ENCODE results near the gene GZMM. TPM values are rescaled to one million over a fixed set of nuclear protein-coding genes. Genes with fewer than 3 reads are reported as not detected.
A peak's percentile ranks its signal among the peaks of the same experiment; 100 is the strongest.

GZMM gene
- total and polyA plus RNA-seq, 12 donors: 0.35 to 2.4 (median 1.2) TPM; not detected in 4

GRCh38 chr19:585551-586110 lies 41.8 kb downstream of the GZMM start:
- Histone ChIP-seq H3K27ac (peak overlapping the region in 2 of 5 donors; percentile 21 to 26), H3K36me3 (replicated peaks in 1 of 2) (peaks cover 0 to 24% of the 10 kb centered on the region in 2 donors), H3K27me3 (peaks cover 13% of the 10 kb centered on the region), H3K9me3 (replicated peaks in 1 of 3) (no peaks in the 10 kb centered on the region), H3K4me3 (no peak overlapping the region), H3K4me1 (replicated peaks in 1 of 2) (peaks cover 24 to 52% of the 10 kb centered on the region in 2 donors)
- TF ChIP-seq POLR2A (IDR thresholded peaks at IDR 0.05): no peak
- TF ChIP-seq CTCF (IDR thresholded peaks at IDR 0.05): no peak
- intact Hi-C loops (cut with DNase I): no loop called here
- DNase-seq: peak in 6 of 7 donors; percentile 60 to 76 (median 71)
- 37 to 55% (median 47%) methylated on average over 3 to 10 of the region's 10 CpGs for WGBS, 4 donors

DNA sequence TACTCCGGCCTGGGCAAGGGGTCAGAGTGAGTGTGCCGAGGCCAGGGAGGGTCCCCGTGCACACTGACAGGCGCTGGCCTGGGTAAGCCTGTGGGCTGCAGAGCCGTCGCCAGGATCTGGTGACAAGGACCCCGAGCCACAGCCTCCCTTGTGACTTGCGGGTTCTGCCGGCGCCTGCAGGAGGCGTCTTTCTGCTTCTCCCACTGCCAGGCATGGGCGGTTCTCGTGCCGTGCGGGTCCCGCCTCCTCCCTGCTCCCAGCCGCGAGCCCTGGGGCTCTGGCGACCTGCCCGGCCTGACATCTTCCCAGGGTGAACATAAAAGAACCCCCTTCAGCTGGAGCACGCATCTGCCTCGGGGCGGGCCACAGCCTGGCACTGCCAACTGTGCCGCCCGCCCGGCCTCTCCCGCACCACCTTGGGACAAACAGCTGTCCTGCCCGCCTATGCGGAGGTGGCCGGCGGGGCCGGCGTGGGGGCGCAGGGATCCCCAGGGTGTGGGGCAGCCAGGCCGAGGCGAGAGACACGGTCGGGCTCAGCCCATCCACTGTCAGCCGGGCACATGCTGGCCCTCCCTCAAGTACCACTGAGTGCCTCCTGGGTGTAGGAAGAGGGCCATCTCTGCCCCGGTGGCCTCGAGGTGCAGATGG lies 44.4 kb downstream of the GZMM start:
- peaks cover 7 to 43% of the 10 kb centered on the region in 2 donors for H3K4me1 ChIP-seq (replicated peaks in 1 of 2)
- H3K9me3 ChIP-seq (replicated peaks in 1 of 3): no peaks in the 10 kb centered on the region
- peak overlapping the region in 2 of 5 donors; percentile 29 to 34 for H3K27ac ChIP-seq
- no peak overlapping the region for H3K4me3 ChIP-seq
- H3K27me3 ChIP-seq: peaks cover 21% of the 10 kb centered on the region
- H3K36me3 ChIP-seq (replicated peaks in 1 of 2): peaks cover 0 to 3% of the 10 kb centered on the region in 2 donors
- intact Hi-C loops (cut with DNase I): no loop called here
- TF ChIP-seq CTCF (IDR thresholded peaks at IDR 0.05): peak; percentile 20 to 63 (median 58)
- no peak for TF ChIP-seq POLR2A (IDR thresholded peaks at IDR 0.05)
- peak; percentile 83 to 95 (median 91) for DNase-seq
- WGBS, 4 donors: 5 to 47% (median 10%) methylated on average over 3 to 41 of the region's 41 CpGs

- Histone ChIP-seq H3K9me3 (replicated peaks in 1 of 3) (no peaks in the 10 kb centered on the region), H3K4me1 (replicated peaks in 1 of 2) (peaks cover 4 to 35% of the 10 kb centered on the region in 2 donors), H3K36me3 (replicated peaks in 1 of 2) (no peaks in the 10 kb centered on the region), H3K27me3 (peaks cover 21% of the 10 kb centered on the region), H3K27ac (peak overlapping the region in 1 of 5 donors; percentile 34), H3K4me3 (peak overlapping the region in 1 of 4 donors; percentile 42)
- intact Hi-C loops (cut with DNase I): no loop called here
- peak in 1 of 7 donors; percentile 23 for DNase-seq
- TF ChIP-seq CTCF (IDR thresholded peaks at IDR 0.05) (no peak), POLR2A (IDR thresholded peaks at IDR 0.05) (no peak)
- 18 to 39% (median 22%) methylated on average over 9 to 54 of the region's 54 CpGs for WGBS, 4 donors
Observed at GRCh38 chr19:588741-589692, 45.2 kb downstream of the GZMM start.

Data from adrenal gland (tissue), 12 donors.